ENCODE results near the gene ARGFX.
"Not testable (repeated sequence)": the region's sequence is repeated elsewhere in the genome, so short reads cannot be mapped to it uniquely, and the experiment has no call there.

Gene ARGFX

GRCh38 chr3:121581691-121582090 lies 13.9 kb downstream of the ARGFX start:
- no peaks in the 10 kb centered on the region for H3K9me3 Mint-ChIP-seq
- no peaks in the 10 kb centered on the region for H3K4me1 Mint-ChIP-seq
- H3K4me3 Mint-ChIP-seq, result no peak overlapping the region
- DNase-seq, result no peak
- no peak overlapping the region for H3K27ac Mint-ChIP-seq
- peaks cover 9% of the 10 kb centered on the region for H3K27me3 Mint-ChIP-seq
- no peaks in the 10 kb centered on the region for H3K36me3 Mint-ChIP-seq (ENCODE audit: low read depth)
- ATAC-seq, result no peak

- no peaks in the 10 kb centered on the region for H3K36me3 Mint-ChIP-seq (ENCODE audit: low read depth)
- ATAC-seq, result no peak
- no peak for DNase-seq
- no peaks in the 10 kb centered on the region for H3K4me1 Mint-ChIP-seq
- H3K4me3 Mint-ChIP-seq, result no peak overlapping the region
- no peak overlapping the region for H3K27ac Mint-ChIP-seq
- H3K9me3 Mint-ChIP-seq, result no peaks in the 10 kb centered on the region
- H3K27me3 Mint-ChIP-seq, result peaks cover 11% of the 10 kb centered on the region
Observed at GRCh38 chr3:121584418-121584817, 16.7 kb downstream of the ARGFX start.

- no peak for DNase-seq
- ATAC-seq, result no peak
- H3K36me3 Mint-ChIP-seq (ENCODE audit: low read depth), result no peaks in the 10 kb centered on the region
Observed at GRCh38 chr3:121592856-121593702, 25.3 kb downstream of the ARGFX start, which contains the start of gene FBXO40. Gene FBXO40, plus strand, starts transcription at chr3:121593379. Its CDS starts 27,197 bp downstream, at chr3:121620576.

GRCh38 chr3:121593806-121594205 lies 26.1 kb downstream of the ARGFX start:
- not testable (repeated sequence) for H3K9me3 Mint-ChIP-seq; H3K36me3 Mint-ChIP-seq (ENCODE audit: low read depth); H3K27me3 Mint-ChIP-seq; H3K27ac Mint-ChIP-seq; DNase-seq; H3K4me1 Mint-ChIP-seq; ATAC-seq; H3K4me3 Mint-ChIP-seq

More at GRCh38 chr3:121592856-121593702, 25.3 kb downstream of the ARGFX start, which contains the start of gene FBXO40:
- Mint-ChIP-seq H3K4me1 (no peaks in the 10 kb centered on the region), H3K9me3 (no peaks in the 10 kb centered on the region), H3K27me3 (peaks cover 2% of the 10 kb centered on the region), H3K4me3 (no peak within 1 kb of the TSS), H3K27ac (no peak within 1 kb of the TSS)

- no peaks in the 10 kb centered on the region for H3K9me3 Mint-ChIP-seq
- H3K4me1 Mint-ChIP-seq, result no peaks in the 10 kb centered on the region
- H3K27ac Mint-ChIP-seq, result no peak overlapping the region
- H3K36me3 Mint-ChIP-seq (ENCODE audit: low read depth), result no peaks in the 10 kb centered on the region
- ATAC-seq (no peak), DNase-seq (no peak)
- no peaks in the 10 kb centered on the region for H3K27me3 Mint-ChIP-seq
- H3K4me3 Mint-ChIP-seq, result no peak overlapping the region
Observed at GRCh38 chr3:121594850-121595249, 27.1 kb downstream of the ARGFX start.

GRCh38 chr3:121595765-121596406 lies 28.1 kb downstream of the ARGFX start:
- no peaks in the 10 kb centered on the region for H3K27me3 Mint-ChIP-seq
- no peaks in the 10 kb centered on the region for H3K36me3 Mint-ChIP-seq (ENCODE audit: low read depth)
- no peaks in the 10 kb centered on the region for H3K9me3 Mint-ChIP-seq
- H3K4me1 Mint-ChIP-seq, result no peaks in the 10 kb centered on the region
- ATAC-seq (no peak), DNase-seq (no peak)
- no peak overlapping the region for H3K27ac Mint-ChIP-seq
- no peak overlapping the region for H3K4me3 Mint-ChIP-seq

GRCh38 chr3:121598564-121598963 lies 30.8 kb downstream of the ARGFX start:
- no peaks in the 10 kb centered on the region for H3K4me1 Mint-ChIP-seq
- no peak overlapping the region for H3K27ac Mint-ChIP-seq
- no peak for ATAC-seq
- H3K27me3 Mint-ChIP-seq, result no peaks in the 10 kb centered on the region
- no peak for DNase-seq
- no peak overlapping the region for H3K4me3 Mint-ChIP-seq
- no peaks in the 10 kb centered on the region for H3K36me3 Mint-ChIP-seq (ENCODE audit: low read depth)
- no peaks in the 10 kb centered on the region for H3K9me3 Mint-ChIP-seq

- H3K4me3 Mint-ChIP-seq; DNase-seq; H3K27me3 Mint-ChIP-seq; H3K4me1 Mint-ChIP-seq; H3K9me3 Mint-ChIP-seq; H3K27ac Mint-ChIP-seq; ATAC-seq; H3K36me3 Mint-ChIP-seq (ENCODE audit: low read depth): not testable (repeated sequence)
Observed at GRCh38 chr3:121599900-121600299, 32.2 kb downstream of the ARGFX start.

GRCh38 chr3:121601212-121601812 lies 33.6 kb downstream of the ARGFX start:
- ATAC-seq (no peak), DNase-seq (no peak)
- Mint-ChIP-seq H3K4me1 (no peaks in the 10 kb centered on the region), H3K27ac (no peak overlapping the region), H3K9me3 (no peaks in the 10 kb centered on the region), H3K36me3 (ENCODE audit: low read depth) (no peaks in the 10 kb centered on the region), H3K27me3 (no peaks in the 10 kb centered on the region), H3K4me3 (no peak overlapping the region)

GRCh38 chr3:121604759-121605158 lies 37.0 kb downstream of the ARGFX start:
- Mint-ChIP-seq H3K4me1 (no peaks in the 10 kb centered on the region), H3K4me3 (no peak overlapping the region), H3K9me3 (no peaks in the 10 kb centered on the region), H3K27ac (no peak overlapping the region), H3K36me3 (ENCODE audit: low read depth) (no peaks in the 10 kb centered on the region), H3K27me3 (no peaks in the 10 kb centered on the region)
- DNase-seq (no peak), ATAC-seq (no peak)

GRCh38 chr3:121606106-121606505 lies 38.4 kb downstream of the ARGFX start:
- Mint-ChIP-seq H3K27ac (no peak overlapping the region), H3K36me3 (ENCODE audit: low read depth) (no peaks in the 10 kb centered on the region), H3K4me1 (no peaks in the 10 kb centered on the region), H3K27me3 (no peaks in the 10 kb centered on the region), H3K9me3 (no peaks in the 10 kb centered on the region), H3K4me3 (no peak overlapping the region)
- DNase-seq (no peak), ATAC-seq (no peak)

Data from activated naive CD8-positive, alpha-beta T cell treated with anti-CD3 and anti-CD28 coated beads, Interleukin-2, amount 50 U/mL, for 24 hours (primary cell).